Medulla oblongata (tissue), 1 donor: Measurements from ENCODE around the gene RNF7.
"Not testable (repeated sequence)": the region's sequence is repeated elsewhere in the genome, so short reads cannot be mapped to it uniquely, and the experiment has no call there.

Experiments
- DNase-seq: peaks from one replicate; pipeline ENCODE4 v3.0.0-alpha.2; 2015; ENCODE audit errors: extremely low spot score

RNF7 gene

GRCh38 chr3:141738022-141738890 is at the start of gene RNF7:
Gene RNF7 (plus strand): TSS chr3:141738298. CDS start chr3:141738342, 44 bp downstream.
- peak; percentile 98 for DNase-seq

GRCh38 chr3:141690431-141691072 is 47.5 kb upstream of the RNF7 start:
- peak; percentile 71 for DNase-seq

GRCh38 chr3:141691471-141691870 is 46.6 kb upstream of the RNF7 start:
- DNase-seq: not testable (repeated sequence)

GRCh38 chr3:141692973-141693372 is 45.1 kb upstream of the RNF7 start:
- not testable (repeated sequence) for DNase-seq

GRCh38 chr3:141699324-141699723 is 38.8 kb upstream of the RNF7 start:
- DNase-seq: no peak

- no peak for DNase-seq
Measured at GRCh38 chr3:141699897-141700296, 38.2 kb upstream of the RNF7 start.

GRCh38 chr3:141703367-141703766 is 34.7 kb upstream of the RNF7 start:
- DNase-seq: not testable (repeated sequence)

GRCh38 chr3:141707741-141708203 is 30.3 kb upstream of the RNF7 start:
- no peak for DNase-seq

- no peak for DNase-seq
Measured at GRCh38 chr3:141708367-141708766, 29.7 kb upstream of the RNF7 start.

- DNase-seq: no peak
Measured at GRCh38 chr3:141709126-141709770, 28.9 kb upstream of the RNF7 start.

GRCh38 chr3:141710121-141710520 is 28.0 kb upstream of the RNF7 start:
- no peak for DNase-seq

- no peak for DNase-seq
Measured at GRCh38 chr3:141710888-141711616, 27.0 kb upstream of the RNF7 start.

- no peak for DNase-seq
Measured at GRCh38 chr3:141714671-141715070, 23.4 kb upstream of the RNF7 start.

GRCh38 chr3:141722081-141722480 is 16.0 kb upstream of the RNF7 start:
- DNase-seq: no peak

GRCh38 chr3:141722648-141723047 is 15.4 kb upstream of the RNF7 start:
- DNase-seq: no peak

GRCh38 chr3:141723255-141723654 is 14.8 kb upstream of the RNF7 start:
- no peak for DNase-seq

GRCh38 chr3:141724186-141724585 is 13.9 kb upstream of the RNF7 start:
- DNase-seq: no peak

- no peak for DNase-seq
Measured at GRCh38 chr3:141725036-141725435, 13.1 kb upstream of the RNF7 start.

GRCh38 chr3:141726483-141726882 is 11.6 kb upstream of the RNF7 start:
- DNase-seq: no peak

- DNase-seq: no peak
Measured at GRCh38 chr3:141728355-141728892, 9.7 kb upstream of the RNF7 start.

GRCh38 chr3:141729240-141729639 is 8.9 kb upstream of the RNF7 start:
- no peak for DNase-seq
